ENCODE measurements around the gene ARL4D.

DNA sequence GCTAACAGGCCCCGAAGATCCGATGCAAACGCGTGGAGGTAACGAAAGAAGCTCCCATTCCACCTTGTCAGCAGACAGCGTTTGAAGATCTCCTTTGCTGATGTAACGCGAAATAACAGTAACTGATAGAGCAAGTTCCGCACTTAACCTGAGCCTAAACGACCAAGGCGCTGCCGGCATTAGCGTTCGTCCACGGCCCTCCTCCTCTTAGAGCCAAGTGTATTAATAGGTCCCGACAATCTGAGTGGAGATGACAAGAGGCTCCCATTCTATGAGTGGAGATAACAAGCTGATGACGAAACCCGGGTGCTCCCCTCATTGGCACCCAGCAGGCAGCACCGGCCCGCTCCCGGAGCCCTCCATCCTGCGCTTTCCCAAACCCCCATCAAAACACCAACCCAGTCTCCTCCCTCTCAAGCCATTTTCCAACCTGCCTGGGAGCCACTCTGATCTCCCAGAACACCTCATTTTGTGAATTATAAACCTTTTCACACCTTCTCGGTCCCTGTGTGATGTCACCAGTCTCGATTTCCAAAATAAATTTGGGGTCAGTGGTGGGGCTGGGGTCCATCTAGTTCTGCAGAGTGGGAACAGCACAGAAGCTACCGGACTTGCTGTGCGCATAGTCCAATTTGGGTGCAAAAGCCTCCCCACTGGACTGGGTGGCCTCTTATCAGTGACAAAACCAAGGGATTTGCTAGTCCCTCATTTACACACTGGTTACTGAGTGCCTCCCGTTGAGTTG lies 35.4 kb upstream of the ARL4D start:
- no peak for TF ChIP-seq POLR2AphosphoS5 (IDR thresholded peaks at IDR 0.05; ENCODE audit: low read depth, low read length)
- TF ChIP-seq GTF2F1 (IDR thresholded peaks at IDR 0.05; ENCODE audit: borderline replicate concordance, low read depth, low read length) = no peak
- TF ChIP-seq CTCF (IDR thresholded peaks at IDR 0.05; ENCODE audit: control extremely low read depth in 1 of 3, insufficient read depth in 1 of 3, low read depth in 1 of 3, low read length in 3 of 3) = no peak
- no peak for TF ChIP-seq TBP (IDR thresholded peaks at IDR 0.05; ENCODE audit: low read depth, low read length)
- TF ChIP-seq EZH2 (IDR thresholded peaks at IDR 0.05; ENCODE audit: low read depth, low read length, severe bottlenecking) = no peak
- TF ChIP-seq RBBP5 (IDR thresholded peaks at IDR 0.05; ENCODE audit: borderline replicate concordance, low read depth, low read length) = no peak
- no peak for TF ChIP-seq BRCA1 (IDR thresholded peaks at IDR 0.05; ENCODE audit: low read depth, low read length)
- no peak for TF ChIP-seq POLR2A (IDR thresholded peaks at IDR 0.05; ENCODE audit: control extremely low read depth in 1 of 2, low read depth in 2 of 2, low read length in 2 of 2)
- TF ChIP-seq RAD21 (IDR thresholded peaks at IDR 0.05 in 1 of 2, conservative IDR thresholded peaks at IDR 0.05 in 1 of 2; ENCODE audit: low read depth in 2 of 2, low read length in 2 of 2) = no peak
